ENCODE data around the gene GALNT14. TPM values are rescaled to one million over a fixed set of nuclear protein-coding genes. Genes with fewer than 3 reads are reported as not detected.
"Not testable (repeated sequence)": the region's sequence is repeated elsewhere in the genome, so short reads cannot be mapped to it uniquely, and the experiment has no call there.

The GALNT14 gene
- total RNA-seq, 3 donors from 2014 or later, result 0.33 to 1.3 (median 0.98) TPM

DNA sequence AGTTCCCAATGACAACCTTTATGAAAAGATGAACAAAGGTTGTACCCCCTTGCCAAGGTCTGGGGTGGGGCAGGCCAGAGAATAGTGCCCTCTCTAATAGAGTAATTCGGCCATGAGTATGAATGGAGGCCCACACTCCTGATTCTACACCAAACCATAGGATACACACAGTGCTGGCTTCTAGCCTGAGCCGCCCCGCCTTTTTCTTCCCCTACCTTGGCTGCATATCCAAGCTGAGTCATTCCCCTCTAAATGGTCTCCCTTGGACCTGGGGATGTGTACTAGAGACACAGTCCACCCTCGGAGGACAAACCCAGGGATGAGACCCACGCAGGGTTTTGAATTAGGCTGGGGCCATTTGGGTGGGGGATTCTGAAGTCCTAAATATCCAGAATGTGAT, 223.8 kb downstream of the GALNT14 start:
- Mint-ChIP-seq H3K4me3 (no peak overlapping the region), H3K4me1 (ENCODE audit: low read depth) (no peaks in the 10 kb centered on the region), H3K27me3 (ENCODE audit: low read depth) (peaks cover 2% of the 10 kb centered on the region), H3K36me3 (ENCODE audit: insufficient read depth) (no peaks in the 10 kb centered on the region), H3K9me3 (no peaks in the 10 kb centered on the region)
- ATAC-seq (no peak), DNase-seq (no peak)

DNA sequence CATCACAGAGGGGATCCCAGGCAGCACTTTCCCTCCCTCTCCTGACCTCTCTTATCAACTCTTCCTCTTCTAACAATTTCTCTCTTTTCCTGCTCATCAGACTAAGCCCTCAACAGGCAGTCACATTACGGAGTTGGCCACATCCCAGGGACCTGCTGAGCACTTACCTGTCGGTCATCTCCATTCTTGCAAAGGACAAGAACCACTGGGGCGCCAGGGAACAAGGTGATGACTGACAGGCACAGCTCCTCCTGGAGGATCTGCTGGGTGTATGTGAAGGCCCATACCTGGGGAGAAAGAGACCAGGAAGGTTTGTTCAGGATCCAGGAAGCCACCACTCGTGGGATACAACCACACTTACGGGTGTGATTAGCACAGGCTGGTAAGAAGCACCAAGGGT, 226.2 kb downstream of the GALNT14 start:
- Mint-ChIP-seq H3K27me3 (ENCODE audit: low read depth) (peaks cover 2% of the 10 kb centered on the region), H3K4me1 (ENCODE audit: low read depth) (no peaks in the 10 kb centered on the region), H3K36me3 (ENCODE audit: insufficient read depth) (no peaks in the 10 kb centered on the region), H3K4me3 (no peak overlapping the region), H3K9me3 (no peaks in the 10 kb centered on the region)
- no peak for DNase-seq
- no peak for ATAC-seq

DNA sequence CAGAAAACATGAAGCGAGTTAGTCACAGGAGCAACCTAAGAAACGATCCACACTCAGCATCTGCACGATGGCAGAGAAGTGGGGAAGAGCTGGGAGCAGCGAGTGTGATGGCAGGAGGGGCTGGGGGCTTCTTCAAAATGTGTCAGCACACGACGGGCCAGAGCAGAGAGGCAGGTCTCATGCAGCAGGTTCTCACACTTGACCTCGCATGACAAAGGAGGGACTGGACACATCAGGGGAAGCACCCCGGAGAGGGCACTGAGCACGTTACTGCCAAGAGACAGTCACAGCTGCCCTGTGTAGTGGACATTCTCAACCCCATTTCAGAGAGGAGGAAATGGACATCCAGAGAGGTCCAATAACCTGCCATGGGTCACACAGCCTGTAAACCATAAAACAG, 226.9 kb downstream of the GALNT14 start:
- DNase-seq, result no peak
- Mint-ChIP-seq H3K4me3 (no peak overlapping the region), H3K4me1 (ENCODE audit: low read depth) (no peaks in the 10 kb centered on the region), H3K36me3 (ENCODE audit: insufficient read depth) (no peaks in the 10 kb centered on the region), H3K27me3 (ENCODE audit: low read depth) (peaks cover 2% of the 10 kb centered on the region), H3K9me3 (no peaks in the 10 kb centered on the region)
- ATAC-seq, result no peak

DNA sequence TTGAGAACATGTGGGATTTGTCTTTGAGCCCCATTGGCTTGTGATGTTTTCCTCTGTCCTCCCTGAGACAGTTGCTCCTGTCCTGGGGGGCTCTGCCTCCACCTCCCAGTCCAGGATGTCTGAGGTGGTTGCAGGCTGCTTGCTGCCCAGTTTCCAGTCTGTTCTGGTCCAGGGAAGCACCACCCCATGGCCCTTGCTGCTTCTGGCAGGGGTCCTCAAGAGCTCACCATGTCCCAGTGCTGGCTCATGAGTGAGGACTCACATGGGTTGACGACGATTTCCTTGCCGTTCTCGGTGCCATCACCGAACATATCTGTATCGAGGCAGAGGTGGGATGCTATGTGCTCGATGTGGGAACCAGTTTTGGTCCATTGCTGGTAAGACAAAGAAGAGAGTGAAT, 227.6 kb downstream of the GALNT14 start:
- no peak for ATAC-seq
- H3K9me3 Mint-ChIP-seq, result no peaks in the 10 kb centered on the region
- H3K36me3 Mint-ChIP-seq (ENCODE audit: insufficient read depth), result no peaks in the 10 kb centered on the region
- no peaks in the 10 kb centered on the region for H3K4me1 Mint-ChIP-seq (ENCODE audit: low read depth)
- H3K27me3 Mint-ChIP-seq (ENCODE audit: low read depth), result peaks cover 2% of the 10 kb centered on the region
- no peak for DNase-seq
- no peak overlapping the region for H3K4me3 Mint-ChIP-seq

DNA sequence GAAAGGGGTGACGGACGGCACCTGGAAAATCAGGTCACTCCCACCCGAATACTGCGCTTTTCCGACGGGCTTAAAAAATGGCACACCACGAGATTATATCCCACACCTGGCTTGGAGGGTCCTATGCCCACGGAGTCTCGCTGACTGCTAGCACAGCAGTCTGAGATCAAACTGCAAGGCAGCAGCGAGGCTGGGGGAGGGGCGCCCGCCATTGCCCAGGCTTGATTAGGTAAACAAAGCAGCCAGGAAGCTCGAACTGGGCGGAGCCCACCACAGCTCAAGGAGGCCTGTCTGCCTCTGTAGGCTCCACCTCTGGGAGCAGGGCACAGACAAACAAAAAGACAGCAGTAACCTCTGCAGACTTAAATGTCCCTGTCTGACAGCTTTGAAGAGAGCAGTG, 233.8 kb downstream of the GALNT14 start:
- ATAC-seq; DNase-seq; H3K27me3 Mint-ChIP-seq (ENCODE audit: low read depth); H3K36me3 Mint-ChIP-seq (ENCODE audit: insufficient read depth); H3K4me1 Mint-ChIP-seq (ENCODE audit: low read depth); H3K9me3 Mint-ChIP-seq; H3K4me3 Mint-ChIP-seq: not testable (repeated sequence)

DNA sequence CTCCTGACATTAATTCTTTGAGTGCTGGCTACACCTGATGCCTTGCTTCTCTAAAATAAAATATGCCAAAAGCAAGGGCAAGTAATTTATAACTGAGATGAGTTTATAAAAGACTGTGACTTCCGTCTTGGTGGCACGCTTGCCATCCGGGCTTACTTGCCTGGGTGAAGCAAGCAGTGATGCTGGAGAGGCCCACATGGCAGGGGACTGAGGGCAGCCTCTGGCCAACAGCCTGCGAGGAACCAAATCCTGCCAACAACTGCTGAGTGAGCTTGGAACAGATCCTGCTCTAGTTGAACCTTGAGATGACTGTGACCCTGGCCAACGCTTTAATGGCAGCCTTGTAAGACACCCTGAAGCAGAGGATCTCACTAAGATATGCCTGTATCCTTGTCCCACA, 234.9 kb downstream of the GALNT14 start:
- Mint-ChIP-seq H3K4me1 (ENCODE audit: low read depth) (no peaks in the 10 kb centered on the region), H3K36me3 (ENCODE audit: insufficient read depth) (no peaks in the 10 kb centered on the region), H3K27me3 (ENCODE audit: low read depth) (peaks cover 6% of the 10 kb centered on the region), H3K9me3 (no peaks in the 10 kb centered on the region), H3K4me3 (no peak overlapping the region)
- DNase-seq, result no peak
- ATAC-seq, result no peak

DNA sequence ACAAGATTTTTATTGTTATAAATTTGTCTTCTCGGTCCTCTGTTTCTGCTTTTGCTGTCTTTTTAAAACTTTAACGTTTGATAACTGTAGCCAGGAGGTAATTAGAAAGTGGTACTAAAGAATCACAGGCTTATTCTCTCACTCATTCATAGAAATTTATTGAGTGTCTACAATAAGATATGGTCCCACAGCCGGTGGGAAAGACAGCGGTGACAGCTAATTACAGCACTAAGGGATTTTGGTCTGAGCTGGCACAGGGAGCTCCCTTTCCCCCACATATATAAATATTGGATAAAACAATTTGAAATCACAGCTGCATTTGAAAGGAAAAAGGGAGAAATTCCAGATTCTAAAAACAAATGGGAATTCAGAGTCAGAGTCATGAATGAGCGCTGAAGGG, 237.9 kb downstream of the GALNT14 start:
- H3K36me3 Mint-ChIP-seq (ENCODE audit: insufficient read depth), result no peaks in the 10 kb centered on the region
- H3K4me3 Mint-ChIP-seq, result no peak overlapping the region
- peaks cover 6% of the 10 kb centered on the region for H3K27me3 Mint-ChIP-seq (ENCODE audit: low read depth)
- H3K9me3 Mint-ChIP-seq, result no peaks in the 10 kb centered on the region
- ATAC-seq (no peak), DNase-seq (no peak)
- H3K4me1 Mint-ChIP-seq (ENCODE audit: low read depth), result no peaks in the 10 kb centered on the region

DNA sequence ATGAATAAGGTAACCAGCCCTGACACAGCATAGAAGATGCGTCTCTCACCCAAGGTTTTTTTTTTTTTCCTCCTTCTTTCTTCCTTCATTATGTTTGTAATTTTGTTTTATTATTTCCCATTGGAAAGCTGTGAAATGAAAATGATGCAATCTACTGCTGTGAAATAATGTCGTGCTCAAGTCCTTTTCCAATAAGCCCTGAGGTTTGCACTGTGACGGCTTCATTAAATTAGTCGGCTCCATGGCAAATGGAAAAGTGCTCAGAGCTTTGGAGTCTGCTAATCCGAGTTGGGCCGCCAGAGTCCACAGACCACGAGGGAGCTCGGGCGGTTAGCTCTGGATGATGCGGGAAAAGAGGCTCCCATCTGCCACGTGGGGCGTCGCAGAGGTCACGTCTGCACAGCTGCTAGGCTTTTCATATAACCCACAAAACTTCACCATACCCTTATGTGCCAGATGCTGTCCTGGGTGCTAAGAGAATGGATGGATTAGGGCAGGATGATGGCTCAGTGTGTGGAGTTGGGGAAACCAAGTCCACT, 238.7 kb downstream of the GALNT14 start:
- peaks cover 6% of the 10 kb centered on the region for H3K27me3 Mint-ChIP-seq (ENCODE audit: low read depth)
- no peaks in the 10 kb centered on the region for H3K9me3 Mint-ChIP-seq
- DNase-seq (no peak), ATAC-seq (no peak)
- no peak overlapping the region for H3K4me3 Mint-ChIP-seq
- no peaks in the 10 kb centered on the region for H3K4me1 Mint-ChIP-seq (ENCODE audit: low read depth)
- H3K36me3 Mint-ChIP-seq (ENCODE audit: insufficient read depth), result no peaks in the 10 kb centered on the region

DNA sequence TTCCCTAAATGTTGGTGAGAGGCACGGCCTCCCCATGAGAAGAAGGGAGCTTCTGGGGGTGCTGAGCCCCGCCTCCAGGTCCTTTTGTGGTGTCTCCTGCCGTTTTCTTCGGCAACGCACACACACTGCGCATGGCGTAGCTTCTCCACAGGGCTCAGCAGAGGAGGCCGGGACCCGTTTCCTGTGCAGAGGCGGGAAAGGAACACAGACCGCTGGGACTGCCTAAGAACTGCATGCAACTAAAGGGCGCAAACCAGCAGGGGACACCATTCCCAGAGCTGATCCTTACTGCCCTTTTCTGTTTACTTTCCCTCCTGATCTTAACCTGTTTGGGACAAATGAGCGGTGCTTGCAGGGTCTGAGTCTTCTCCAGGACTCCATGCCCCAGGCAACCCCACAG, 240.7 kb downstream of the GALNT14 start:
- H3K27me3 Mint-ChIP-seq (ENCODE audit: low read depth), result peaks cover 10% of the 10 kb centered on the region
- ATAC-seq (no peak), DNase-seq (no peak)
- no peaks in the 10 kb centered on the region for H3K9me3 Mint-ChIP-seq
- no peaks in the 10 kb centered on the region for H3K36me3 Mint-ChIP-seq (ENCODE audit: insufficient read depth)
- no peaks in the 10 kb centered on the region for H3K4me1 Mint-ChIP-seq (ENCODE audit: low read depth)
- no peak overlapping the region for H3K4me3 Mint-ChIP-seq

DNA sequence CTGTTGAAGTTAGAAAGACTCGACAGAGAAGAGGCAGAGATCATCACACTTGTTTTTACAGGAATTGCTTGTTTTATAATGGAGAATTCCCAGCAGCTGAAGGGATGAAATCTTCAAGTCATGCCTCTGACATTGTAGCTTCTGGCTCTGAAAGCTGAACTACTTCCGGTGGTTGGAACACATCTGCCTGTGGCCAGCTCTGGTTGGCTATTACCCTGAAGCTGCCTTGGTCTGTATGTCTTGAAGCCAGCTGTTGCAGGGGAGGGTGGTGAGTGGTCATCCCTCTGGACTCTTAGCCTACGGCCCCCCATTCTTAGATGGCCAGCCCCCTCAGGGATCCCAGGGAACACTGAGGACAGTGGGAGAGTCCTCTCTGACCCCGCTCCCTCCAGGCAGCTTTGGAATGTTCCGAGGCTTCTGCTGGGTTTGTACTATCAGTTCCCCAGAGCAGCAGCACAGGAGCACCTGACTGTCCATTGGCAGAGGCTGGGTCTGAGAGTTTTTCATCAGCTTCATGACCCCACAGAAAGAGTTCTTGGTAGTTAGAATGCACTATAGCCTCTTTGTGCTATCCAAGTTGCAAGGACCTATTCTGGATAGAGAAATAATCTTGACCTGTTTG, 243.6 kb downstream of the GALNT14 start:
- Mint-ChIP-seq H3K4me1 (ENCODE audit: low read depth) (no peaks in the 10 kb centered on the region), H3K4me3 (no peak overlapping the region), H3K36me3 (ENCODE audit: insufficient read depth) (no peaks in the 10 kb centered on the region), H3K27me3 (ENCODE audit: low read depth) (peaks cover 6% of the 10 kb centered on the region), H3K9me3 (no peaks in the 10 kb centered on the region)
- no peak for DNase-seq
- ATAC-seq, result no peak

DNA sequence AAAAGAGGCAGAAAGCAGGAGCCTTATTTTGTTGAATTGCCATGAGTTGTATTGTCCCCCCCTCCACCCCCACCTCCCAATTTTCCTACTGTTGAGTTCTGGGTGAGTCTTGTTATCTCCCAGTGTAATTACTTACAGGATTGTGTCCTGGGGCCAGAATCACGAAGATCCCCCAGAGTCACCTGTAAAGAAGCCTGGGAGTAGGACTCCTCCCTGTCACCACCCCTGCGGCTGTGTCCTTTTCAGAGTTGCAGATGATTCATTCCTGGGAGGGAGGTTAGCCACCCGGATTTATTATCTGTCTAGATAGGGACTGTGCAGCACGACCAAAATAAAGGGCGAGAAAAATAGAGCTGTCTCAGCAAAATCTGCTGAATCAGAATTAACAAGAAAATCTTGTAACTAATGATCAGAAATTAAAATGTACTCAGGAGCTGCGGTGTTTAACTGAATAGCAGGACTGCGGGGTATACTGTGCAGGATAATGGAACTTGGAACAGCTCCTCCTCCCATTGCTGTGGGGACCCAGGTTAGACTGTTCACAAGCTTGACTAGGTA, 249.3 kb downstream of the GALNT14 start:
- H3K27me3 Mint-ChIP-seq (ENCODE audit: low read depth), result peaks cover 12% of the 10 kb centered on the region
- no peaks in the 10 kb centered on the region for H3K36me3 Mint-ChIP-seq (ENCODE audit: insufficient read depth)
- no peak overlapping the region for H3K4me3 Mint-ChIP-seq
- ATAC-seq, result no peak
- DNase-seq, result no peak
- no peaks in the 10 kb centered on the region for H3K4me1 Mint-ChIP-seq (ENCODE audit: low read depth)
- no peaks in the 10 kb centered on the region for H3K9me3 Mint-ChIP-seq

DNA sequence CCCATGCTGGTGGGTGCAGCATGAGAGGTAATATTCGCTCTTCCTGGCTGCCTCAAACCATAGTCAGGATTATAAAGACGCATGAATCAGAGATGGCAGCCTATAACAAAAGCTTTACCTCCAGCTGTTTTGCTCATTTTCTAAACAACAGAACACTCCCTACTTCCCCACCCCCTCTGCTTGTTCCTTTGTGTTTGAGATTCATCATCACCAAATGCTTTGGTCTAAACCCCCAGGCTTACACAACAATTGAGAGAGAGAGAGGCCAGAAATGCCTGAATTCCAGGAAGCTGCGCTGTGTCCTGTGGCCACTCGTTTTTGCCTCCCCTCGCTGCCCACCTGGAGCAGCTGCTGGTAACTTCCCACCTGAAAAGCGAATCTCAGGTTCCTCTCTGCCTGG, 252.2 kb downstream of the GALNT14 start:
- H3K4me1 Mint-ChIP-seq (ENCODE audit: low read depth), result no peaks in the 10 kb centered on the region
- no peak overlapping the region for H3K4me3 Mint-ChIP-seq
- ATAC-seq (no peak), DNase-seq (no peak)
- no peaks in the 10 kb centered on the region for H3K9me3 Mint-ChIP-seq
- no peaks in the 10 kb centered on the region for H3K36me3 Mint-ChIP-seq (ENCODE audit: insufficient read depth)
- peaks cover 16% of the 10 kb centered on the region for H3K27me3 Mint-ChIP-seq (ENCODE audit: low read depth)

DNA sequence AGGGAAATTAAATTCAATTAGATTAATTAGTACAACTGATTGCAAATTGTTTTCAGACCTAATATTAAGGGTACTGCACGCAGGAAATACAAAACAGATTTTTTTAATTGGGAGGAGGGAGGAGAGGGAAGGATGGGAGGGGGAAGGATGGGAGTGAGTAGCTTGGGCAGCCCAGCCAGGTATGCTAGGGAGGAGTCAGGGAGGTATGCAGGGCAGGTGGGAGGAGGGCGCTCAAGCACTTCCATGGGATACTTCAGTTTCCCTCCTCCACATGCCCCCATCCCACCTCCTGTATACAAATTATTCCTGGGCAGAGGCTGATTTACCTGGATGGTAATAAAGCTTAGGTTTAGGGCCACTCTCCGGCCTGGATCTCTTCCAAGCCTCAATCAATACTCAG, 254.4 kb downstream of the GALNT14 start:
- no peaks in the 10 kb centered on the region for H3K36me3 Mint-ChIP-seq (ENCODE audit: insufficient read depth)
- DNase-seq (no peak), ATAC-seq (no peak)
- no peaks in the 10 kb centered on the region for H3K4me1 Mint-ChIP-seq (ENCODE audit: low read depth)
- no peak overlapping the region for H3K4me3 Mint-ChIP-seq
- H3K9me3 Mint-ChIP-seq, result no peaks in the 10 kb centered on the region
- peaks cover 13% of the 10 kb centered on the region for H3K27me3 Mint-ChIP-seq (ENCODE audit: low read depth)

DNA sequence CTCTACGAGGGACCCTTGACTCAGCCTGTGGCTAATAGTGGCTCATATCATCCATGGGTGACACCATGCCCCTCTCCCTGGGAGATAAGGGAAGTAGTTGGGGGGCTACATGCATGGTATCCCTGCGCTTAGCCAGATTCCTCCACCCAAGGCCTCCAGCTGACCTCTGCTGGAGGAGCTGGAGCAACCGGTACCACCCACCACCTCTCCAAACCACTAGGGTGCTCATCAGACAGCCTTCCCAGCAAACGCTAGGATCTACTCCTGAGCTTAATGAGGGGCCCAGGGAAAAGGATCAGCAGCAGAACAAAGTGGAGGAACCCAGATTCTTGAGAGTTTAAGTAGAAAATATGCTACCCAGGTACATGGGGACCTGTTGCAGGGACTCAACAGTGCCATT, 255.1 kb downstream of the GALNT14 start:
- peaks cover 13% of the 10 kb centered on the region for H3K27me3 Mint-ChIP-seq (ENCODE audit: low read depth)
- no peaks in the 10 kb centered on the region for H3K9me3 Mint-ChIP-seq
- ATAC-seq (no peak), DNase-seq (no peak)
- no peaks in the 10 kb centered on the region for H3K4me1 Mint-ChIP-seq (ENCODE audit: low read depth)
- H3K36me3 Mint-ChIP-seq (ENCODE audit: insufficient read depth), result no peaks in the 10 kb centered on the region
- no peak overlapping the region for H3K4me3 Mint-ChIP-seq

DNA sequence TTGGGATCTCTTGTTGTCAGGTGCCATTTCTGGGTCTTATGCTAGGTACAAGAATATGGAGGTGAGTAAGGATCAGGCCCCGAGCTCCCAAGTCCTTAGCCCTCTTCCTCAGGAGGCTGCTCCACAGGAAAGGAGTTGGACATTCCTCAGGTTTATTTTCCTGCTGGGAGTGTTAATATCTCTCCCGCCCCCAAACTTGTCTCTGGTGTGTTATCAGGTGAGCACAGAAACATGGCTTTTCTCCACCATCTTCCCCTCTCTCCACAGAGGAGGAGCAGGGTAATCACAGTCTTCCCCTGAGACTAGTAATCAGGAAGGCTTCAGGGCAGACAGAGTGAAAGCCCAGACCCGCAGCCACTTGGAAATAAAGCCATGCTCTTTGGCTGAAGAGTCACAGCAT, 257.7 kb downstream of the GALNT14 start:
- Mint-ChIP-seq H3K27me3 (ENCODE audit: low read depth) (peaks cover 16% of the 10 kb centered on the region), H3K4me1 (ENCODE audit: low read depth) (no peaks in the 10 kb centered on the region), H3K36me3 (ENCODE audit: insufficient read depth) (no peaks in the 10 kb centered on the region), H3K9me3 (no peaks in the 10 kb centered on the region), H3K4me3 (no peak overlapping the region)
- ATAC-seq (no peak), DNase-seq (no peak)

Data from activated T-cell treated with anti-CD3 and anti-CD28 coated beads, Interleukin-2, amount 50 U/mL, for 4 hours (primary cell).